Cardiac fibroblast (primary cell): Measurements from ENCODE around the gene GALNT12.
A peak's percentile ranks its signal among the peaks of the same experiment; 100 is the strongest.

Source experiments
- DNase-seq, 2 donors: peaks; one replicate each; pipeline versions ENCODE4 v3.0.0 to v3.0.0-alpha.2; 2010; ENCODE audit warnings: low read depth in 2 of 2
- H3K4me3 ChIP-seq, 2 donors: replicated peaks in 1 of 2; 1 replicate in 1 of 2; 2 replicates in 1 of 2; pipeline ENCODE4 v1.5.1; 2011; ENCODE audit warnings: low read depth in 2 of 2, low read length in 2 of 2, mild to moderate bottlenecking in 2 of 2, moderate library complexity in 1 of 2
- TF ChIP-seq, protein P1 (sequence below): IDR thresholded peaks from one replicate; pipeline ENCODE4 v1.5.1; 2011; ENCODE audit warnings: low read depth, mild to moderate bottlenecking, low read length, inconsistent platforms

The GALNT12 gene

DNA sequence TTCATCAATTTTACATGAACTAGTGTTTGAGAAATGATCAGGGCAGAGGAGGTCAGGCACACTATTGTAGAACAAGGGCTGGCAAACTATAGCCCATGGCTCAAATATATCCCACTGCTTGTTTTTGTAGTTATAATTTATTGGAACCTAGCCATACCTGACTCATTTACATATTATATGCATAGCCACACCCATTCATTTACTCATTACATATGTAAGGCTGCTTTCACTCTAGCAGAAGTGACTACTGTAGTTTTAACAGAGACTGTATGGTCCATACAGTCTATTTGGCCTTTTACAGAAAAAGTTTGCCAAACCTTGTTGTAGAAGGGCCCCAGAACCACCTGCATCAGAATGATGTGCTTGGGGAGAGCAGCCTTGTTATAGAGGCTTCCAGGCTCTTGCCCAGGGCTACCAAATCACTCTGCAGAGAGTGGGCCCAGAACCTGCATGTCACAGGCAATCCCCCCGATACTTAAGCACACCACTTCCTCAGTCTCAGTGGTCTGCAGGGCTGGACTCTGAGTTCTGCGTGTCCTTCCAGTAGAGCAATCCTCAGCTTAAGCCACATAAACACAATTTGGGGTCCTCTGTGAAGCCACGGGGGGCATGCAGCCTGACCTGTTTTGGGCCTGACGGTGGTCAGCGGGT is 17.9 kb upstream of the GALNT12 start:
- H3K4me3 ChIP-seq, result no peak overlapping the region
- no peak for DNase-seq
- TF ChIP-seq, protein P1, sequence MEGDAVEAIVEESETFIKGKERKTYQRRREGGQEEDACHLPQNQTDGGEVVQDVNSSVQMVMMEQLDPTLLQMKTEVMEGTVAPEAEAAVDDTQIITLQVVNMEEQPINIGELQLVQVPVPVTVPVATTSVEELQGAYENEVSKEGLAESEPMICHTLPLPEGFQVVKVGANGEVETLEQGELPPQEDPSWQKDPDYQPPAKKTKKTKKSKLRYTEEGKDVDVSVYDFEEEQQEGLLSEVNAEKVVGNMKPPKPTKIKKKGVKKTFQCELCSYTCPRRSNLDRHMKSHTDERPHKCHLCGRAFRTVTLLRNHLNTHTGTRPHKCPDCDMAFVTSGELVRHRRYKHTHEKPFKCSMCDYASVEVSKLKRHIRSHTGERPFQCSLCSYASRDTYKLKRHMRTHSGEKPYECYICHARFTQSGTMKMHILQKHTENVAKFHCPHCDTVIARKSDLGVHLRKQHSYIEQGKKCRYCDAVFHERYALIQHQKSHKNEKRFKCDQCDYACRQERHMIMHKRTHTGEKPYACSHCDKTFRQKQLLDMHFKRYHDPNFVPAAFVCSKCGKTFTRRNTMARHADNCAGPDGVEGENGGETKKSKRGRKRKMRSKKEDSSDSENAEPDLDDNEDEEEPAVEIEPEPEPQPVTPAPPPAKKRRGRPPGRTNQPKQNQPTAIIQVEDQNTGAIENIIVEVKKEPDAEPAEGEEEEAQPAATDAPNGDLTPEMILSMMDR, result no peak

DNA sequence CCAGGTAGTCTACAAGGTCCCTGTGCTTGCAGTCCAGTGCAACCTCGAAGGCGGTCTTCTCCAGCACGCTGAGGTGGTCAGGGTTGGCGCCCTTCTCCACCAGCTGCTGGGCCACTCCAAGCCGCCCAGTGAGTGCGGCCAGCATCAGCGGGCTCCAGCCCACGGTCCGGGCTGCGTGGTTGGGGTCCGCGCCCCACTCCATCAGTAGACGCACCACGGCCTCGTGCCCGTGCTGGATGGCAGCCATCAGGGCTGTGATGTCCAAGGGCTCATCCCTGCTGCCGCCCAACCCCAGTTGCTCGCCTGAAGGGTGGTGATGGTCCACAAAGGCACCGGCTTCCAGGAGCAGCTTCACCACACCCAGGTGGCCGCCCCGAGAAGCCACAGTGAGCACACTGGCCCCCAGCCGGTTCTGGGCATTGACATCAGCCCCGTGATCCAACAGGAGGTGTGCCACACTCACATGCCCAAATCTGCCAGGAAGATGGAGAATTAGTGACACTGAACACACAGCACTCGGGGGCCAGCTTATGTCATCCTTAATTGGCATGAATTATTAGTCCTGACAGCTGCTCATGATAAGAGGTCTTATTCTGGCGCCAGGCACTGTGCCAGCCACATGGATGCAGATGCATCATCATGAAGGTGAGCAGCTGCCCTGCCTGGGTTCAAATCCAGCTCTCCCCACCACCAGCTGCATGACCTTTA is 17.2 kb upstream of the GALNT12 start:
- H3K4me3 ChIP-seq, result no peak overlapping the region
- TF ChIP-seq, protein P1, result no peak
- DNase-seq, result no peak

DNA sequence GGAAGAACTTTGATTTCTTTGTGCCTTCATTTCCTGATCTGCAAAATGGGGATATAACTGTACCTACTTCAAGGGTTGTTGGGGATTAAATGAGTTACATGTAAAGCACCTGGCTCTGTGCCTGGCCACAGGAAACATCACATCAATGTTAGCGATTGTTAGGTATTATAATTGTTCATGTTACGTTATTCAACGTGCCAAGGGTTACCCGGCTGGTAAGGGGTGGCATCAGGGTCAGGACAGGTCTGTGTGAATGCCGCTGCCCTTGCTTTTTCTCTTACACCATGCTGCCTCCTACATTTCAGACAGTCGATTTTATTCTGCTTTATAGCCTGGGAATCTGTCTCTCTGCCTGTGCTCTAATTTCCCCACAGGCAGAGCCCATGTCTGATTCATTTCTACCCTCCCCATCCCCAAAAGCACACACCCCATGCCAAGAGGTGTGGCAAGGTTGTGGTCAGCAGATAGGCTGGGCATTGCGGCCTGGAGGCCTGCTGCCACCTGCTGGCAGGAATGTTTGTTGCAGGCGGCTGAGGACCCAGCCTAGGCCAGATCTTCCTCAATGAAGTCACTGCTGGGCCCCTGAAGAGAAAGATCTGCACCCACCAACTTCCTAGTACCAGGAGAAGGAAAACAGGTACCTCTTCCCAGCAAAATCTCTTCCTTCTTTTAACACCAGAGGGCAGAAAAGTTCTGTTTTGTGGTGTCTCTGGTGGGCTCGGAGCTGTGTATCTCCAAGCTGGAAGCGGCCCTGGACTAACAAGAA is 16.4 kb upstream of the GALNT12 start:
- peak; percentile 96 for DNase-seq
- TF ChIP-seq, protein P1, result peak; percentile 97
- H3K4me3 ChIP-seq, result no peak overlapping the region

DNA sequence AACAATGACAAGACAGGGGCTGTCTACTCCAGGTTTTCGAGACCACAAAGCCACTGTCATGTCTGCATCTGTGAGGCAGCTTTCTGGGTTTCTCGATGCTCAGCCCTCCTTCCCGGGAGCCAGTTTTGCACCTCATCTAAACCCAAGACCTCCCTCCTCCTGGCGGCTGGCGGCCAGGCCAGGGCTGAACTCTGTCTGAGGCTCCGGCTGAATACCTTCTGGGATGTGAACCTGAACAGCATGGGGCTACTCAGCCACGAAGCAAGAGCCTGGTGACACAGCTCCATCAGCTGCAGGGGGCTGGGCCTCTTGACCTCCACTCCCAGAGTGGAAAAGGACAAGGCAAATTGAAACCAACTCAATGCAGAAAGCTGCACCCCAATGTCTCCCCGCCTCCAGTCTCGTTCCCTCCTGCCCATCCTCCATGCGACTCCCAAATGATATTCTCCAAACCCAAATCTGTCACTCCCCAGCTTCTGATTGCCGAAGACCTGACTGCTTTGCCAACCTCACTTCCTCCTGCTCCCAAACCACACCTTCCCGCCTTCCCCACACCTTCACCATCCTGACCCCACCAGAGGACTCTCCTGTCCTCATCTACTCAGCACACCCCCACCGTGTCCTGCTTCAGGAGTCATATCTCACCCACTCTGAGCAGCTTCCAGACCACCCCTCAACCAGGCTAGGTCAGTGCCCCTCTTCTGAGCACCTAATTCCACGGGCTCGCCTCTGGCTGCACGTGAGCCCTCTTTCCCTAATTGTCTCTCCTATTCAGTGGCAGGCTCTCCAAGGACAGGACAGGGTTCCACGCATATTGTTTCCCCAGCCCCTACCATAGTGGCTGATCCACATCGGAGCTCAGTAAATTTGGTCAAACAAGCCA is 15.6 kb upstream of the GALNT12 start:
- DNase-seq, result no peak
- TF ChIP-seq, protein P1, result no peak
- H3K4me3 ChIP-seq, result no peak overlapping the region

DNA sequence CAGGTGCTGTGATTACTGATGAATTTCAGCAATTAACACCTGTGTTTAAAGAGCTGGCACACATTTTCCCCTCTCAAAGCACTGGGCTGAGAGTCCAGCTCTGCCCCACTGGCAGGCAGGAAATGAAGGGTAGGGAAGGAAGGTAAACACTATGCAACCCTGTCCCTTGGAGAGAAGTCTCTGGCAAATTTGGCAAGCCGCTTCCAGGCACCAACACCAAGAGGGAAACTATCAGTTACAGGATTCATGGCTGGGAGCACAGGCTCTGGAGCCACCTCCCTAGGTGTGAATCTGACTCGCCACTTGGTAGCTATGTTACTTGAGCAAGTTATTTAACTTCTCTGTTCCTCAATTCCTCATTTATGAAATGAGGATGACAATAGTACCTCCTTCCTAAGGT is 14.4 kb upstream of the GALNT12 start:
- no peak overlapping the region for H3K4me3 ChIP-seq
- no peak for DNase-seq
- TF ChIP-seq, protein P1, result no peak

DNA sequence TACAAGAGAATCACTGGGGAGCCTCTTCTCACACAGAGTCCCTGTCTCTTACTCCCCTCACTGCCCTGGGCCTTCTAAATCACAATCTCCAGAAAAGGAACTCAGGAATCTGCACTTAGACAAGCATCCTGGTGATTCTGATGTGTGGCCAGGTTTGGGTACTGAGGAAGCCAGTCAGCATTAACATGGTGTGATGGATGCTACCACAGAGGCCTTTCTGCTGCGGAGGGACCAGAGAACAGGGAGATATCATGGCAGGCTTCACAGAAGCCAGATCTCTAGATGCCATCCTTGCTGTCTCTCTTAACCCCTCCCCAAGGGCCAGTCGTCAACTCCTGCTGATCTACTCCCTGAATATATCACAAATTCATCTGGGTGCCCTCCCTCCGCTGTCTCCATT is 12.7 kb upstream of the GALNT12 start:
- TF ChIP-seq, protein P1, result no peak
- no peak for DNase-seq
- H3K4me3 ChIP-seq, result no peak overlapping the region
